Dermis blood vessel endothelial cell (primary cell): Measurements from ENCODE around the gene NBPF3. TPM values are rescaled to one million over a fixed set of nuclear protein-coding genes. Genes with fewer than 3 reads are reported as not detected.

Experiments used
- DNase-seq: peaks from one replicate; pipeline ENCODE4 v3.0.0; 2010
- total RNA-seq: library from RNA; depleted of rRNA; stranded (reverse); fragments of >200 nt; gene quantifications from 2 replicates; pipeline ENCODE4 v1.2.3, GENCODE V29; 2014

The NBPF3 gene
- total RNA-seq, 1 donor from 2014 or later = 1.4 TPM

DNA sequence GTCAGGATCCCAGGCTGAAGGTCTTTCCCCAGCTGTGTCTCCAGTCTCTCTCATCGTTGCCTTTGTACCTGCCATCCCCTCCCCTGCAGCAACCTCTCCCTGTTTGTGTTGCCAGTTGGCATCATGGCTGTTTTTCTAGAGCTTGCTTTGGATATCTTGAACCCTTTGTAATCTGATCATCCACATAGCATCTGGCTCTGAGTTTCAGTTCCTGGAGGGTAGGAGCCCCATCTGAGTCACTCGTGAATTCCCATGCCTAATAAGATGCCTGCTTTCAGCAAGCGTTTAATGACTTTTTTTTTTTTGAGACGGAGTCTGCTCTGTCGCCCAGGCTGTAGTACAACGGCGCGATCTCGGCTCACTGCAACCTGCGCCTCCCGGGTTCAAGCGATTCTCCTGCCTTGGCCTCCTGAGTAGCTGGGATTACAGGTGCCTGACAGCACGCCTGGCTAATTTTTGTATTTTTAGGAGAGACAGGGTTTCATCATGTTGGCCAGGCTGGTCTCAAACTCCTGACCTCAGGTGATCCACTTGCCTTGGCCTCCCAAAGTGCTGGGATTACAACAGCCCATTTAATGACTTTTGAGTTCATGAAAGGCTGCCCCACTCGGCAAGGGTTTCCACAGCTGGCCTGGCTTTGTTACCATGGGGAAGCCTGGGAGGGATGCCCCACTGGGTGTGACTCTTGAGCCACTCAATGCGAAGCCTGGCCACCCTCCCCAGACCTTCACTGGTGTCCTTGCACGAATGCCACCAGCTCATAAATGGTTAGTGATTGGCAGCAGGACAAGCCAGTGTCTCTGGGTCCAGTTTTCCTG, 81.2 kb downstream of the NBPF3 start:
- no peak for DNase-seq

DNA sequence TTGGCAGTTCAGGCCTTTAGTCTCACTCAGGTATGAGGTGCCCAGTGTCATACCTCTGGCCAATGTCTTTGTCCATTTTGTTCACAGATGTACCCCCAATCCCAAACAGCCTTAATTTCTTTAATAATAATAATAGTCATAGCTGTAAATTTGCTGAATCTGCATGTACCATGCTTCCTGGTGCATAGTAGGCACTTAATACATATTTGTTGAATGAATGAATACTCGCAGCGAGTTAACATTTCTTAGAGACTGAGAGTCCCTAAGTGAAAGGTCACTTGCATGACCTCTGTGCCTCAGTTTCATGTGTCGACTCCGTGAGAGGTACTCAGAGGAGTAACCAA, 81.8 kb downstream of the NBPF3 start:
- no peak for DNase-seq

DNA sequence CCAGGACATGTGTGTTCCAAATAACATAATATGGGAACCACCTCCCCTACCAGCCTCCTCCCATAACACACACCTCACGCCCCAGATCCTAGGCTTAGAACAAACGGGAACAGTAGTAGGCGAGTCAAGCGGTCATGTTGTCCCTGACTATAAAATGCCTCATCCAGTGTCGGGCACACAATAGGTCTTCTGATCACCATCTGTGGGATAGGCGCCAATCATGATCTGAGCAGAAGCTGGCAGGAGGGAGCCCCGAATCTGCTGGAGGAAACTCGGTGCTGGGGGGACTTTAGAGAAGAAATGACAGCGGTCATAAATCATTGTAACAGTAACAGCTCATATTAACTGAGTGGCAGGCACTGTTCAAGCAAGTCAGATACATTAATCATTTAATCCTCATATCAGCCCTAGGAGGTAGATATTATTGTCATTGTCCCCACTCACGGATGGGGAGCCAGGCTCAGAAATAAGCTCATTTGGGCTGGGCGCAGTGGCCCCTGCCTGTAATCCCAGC, 82.6 kb downstream of the NBPF3 start:
- DNase-seq = no peak

DNA sequence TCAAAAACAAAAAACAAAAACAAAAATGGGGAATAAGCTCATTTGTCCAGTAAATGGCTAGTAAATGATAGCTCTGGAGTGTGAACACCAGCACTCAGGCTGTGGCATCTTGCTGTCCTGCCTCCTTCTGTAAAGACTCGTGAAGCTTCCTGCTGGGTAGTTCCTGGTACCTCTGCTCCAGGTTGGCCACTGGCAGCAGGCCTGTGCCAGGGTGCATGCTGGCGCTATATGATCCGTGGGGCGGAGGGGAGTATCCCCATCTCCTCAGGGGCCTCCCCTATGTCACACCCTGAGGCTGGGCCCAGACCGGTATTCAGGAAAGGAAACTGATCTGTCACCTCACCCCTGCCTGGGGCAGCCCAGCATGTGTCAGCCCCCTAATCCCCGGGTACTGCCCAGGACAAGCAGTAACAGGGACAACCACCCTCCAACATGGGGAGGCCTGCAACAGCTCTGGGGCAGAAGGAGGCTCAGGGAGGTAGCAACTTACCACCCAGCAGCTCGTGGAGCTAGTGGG, 83.4 kb downstream of the NBPF3 start:
- no peak for DNase-seq

DNA sequence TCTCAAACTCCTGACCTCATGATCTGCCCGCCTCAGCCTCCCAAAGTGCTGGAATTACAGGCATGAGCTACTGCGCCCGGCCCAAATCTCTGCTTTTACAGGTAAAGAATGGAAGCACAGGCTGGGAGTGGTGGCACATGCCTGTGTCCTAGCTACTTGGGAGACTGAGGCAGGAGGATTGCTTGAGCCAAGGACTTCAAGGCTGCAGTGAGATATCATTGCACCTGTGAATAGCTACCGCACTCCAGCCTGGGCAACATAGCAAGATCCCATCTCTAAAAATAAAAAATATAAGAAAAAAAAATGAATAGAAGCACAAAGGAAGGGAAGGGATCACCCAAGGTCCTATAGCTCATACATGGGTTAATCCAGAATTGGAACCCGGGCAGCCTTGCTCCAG, 84.3 kb downstream of the NBPF3 start:
- DNase-seq = no peak

DNA sequence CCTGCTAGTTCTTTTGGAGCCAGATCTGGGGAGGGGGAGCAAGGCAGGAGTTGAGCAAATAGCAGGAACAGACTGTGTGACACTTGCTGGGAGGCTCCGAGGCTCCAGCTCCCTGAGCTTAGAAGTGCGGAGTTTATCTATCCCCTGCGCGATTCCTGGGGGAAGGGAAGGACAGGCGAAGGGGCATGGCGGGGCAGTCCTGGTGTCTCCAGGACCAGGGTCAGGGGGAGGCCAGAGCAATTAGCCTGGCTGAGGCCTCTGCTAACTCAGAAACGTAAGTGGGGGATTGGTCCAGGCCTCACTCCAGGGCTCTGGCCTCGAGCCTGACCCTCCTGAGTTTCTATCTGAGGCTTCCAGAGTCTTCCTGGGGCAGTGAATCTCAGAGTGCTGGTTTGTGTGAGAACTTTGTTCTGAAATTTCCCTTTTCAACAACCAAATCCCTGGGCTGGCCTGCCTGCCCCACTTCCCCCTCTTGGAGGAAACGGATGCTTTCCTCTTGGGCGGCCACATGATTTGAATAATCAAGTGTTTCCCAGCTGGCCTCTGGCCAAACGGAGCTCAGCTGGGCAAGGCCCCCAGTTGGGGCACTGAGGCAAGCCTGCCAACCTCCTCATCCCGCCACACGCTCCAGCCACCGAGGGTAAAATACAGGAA, 84.9 kb downstream of the NBPF3 start:
- DNase-seq = no peak

DNA sequence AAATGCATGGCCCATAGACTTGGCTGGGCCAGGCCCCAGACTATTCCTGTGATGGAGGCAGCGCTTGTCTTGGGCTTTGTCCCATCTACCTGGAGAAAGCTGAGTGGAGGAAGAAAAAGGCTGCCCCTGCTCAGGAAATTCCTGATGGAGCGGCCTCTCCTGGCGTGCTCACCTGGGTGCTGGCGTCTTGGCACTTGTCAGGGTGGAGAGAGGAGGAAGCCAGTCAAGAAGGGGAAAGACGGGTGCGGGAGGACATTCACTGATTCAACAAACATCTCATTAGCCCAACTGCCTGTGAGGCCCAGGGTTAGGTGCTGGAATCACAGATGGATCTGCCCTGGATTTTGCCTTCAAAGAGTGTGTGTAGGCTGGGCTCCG, 85.4 kb downstream of the NBPF3 start:
- no peak for DNase-seq

DNA sequence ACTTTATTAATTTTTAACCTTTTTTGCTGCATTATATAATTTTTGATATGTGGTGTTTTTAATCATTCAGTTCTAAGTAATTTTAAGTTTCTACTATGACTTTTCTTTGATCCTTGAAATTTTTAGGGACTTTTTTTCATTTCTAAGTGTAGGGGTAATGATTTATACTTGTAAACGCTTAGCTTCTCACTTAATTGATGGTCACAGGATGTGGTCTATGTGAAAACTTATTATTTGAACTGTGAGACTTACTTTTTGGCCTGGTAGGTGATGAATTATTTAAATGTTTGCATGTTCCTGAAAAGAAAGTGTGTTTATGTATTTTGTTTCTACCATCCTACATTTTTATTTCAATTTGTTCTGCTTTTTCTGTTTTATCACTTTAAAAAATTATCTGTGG, 86.5 kb downstream of the NBPF3 start:
- no peak for DNase-seq

DNA sequence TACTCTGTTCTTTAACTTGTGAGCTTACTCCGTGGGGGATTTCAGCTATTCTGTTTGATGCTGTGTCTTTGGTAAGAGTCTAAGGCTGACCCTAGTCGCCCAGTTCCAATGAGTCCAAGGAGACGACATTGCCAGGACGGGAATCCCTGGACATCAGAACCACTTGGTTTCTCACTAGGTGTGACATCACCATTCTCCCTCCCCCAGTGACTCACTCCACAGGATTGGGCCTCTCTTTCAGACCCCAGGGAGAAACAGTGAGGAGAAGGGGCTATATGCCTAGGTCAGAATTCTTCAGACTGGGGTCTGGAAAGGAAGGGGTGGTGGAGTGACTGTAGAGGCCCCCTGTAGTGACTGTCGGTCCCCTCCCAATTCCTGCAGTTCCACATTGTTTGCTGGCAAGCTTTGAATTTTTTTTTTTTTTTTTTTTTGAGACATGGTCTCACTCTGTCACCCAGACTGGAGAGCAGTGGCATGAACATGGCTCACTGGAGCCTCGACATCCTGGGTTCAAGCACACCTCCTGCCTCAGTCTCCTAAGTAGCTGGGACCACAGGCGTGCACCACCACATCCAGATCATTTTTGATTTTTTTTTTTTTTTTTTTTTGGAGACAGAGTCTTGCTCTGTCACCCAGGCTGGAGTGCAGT, 90.6 kb downstream of the NBPF3 start:
- DNase-seq = no peak

DNA sequence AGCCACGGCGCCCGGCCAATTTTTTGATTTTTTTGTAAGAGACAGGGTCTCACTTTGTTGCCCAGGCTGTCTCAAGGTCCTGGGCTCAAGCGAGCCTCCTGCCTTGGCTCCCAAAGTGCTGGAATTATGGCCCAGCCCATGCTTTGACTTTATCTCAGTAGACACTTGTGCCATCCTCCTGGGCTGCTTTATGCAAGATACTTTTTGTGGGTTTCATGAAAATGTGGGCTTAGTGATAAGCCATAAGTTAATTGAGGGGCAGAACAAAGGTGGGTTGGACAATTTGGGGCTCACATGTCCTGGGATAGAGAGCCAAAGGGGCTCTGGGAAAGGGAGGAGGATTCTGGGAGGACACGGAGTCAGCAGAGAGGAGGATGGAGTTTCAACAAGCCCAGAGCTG, 91.3 kb downstream of the NBPF3 start:
- DNase-seq = no peak

DNA sequence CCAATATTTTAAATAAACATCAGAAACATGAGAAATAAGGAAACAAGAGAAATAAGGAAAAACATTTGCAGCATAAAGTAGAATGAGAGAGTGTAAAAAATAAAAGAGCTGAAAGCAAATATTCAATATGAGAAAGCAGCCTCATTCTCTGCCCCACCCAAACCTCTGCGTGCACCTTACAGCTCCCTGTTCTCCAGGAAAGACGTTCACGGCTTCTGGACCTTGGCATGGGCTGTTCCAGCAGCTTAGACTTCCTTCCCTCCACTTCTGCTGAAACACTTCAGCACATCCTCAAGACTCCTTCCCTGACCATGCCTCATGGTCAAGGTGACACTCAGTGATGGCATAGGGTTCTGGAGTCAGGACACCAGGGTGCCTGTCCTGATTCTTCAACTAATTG, 92.6 kb downstream of the NBPF3 start:
- DNase-seq = no peak

DNA sequence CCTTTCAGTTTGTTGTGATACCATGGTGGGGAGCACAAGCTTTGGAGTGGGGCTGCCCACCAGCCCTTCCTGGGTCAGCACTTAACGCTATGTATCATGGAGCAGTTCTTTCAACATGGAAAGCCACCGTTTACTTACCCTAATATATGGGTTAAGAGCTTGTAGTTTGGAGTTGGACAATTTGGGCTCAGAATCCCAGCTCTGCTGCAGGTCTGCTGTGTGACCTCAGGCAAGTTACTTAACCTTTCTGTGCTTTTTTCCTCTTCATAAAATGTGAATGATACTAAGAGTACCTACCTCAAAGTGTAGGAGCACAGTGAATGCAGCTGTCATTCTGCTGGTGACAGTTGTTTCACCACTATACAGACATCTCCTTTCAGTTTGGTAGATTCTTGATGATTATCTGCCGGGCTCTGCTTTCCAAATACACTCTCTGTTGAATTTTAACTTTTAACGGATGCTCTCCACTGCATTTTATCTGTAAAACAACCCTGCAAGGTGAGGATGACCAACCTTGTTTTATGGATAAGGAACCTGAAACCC, 93.1 kb downstream of the NBPF3 start:
- no peak for DNase-seq

DNA sequence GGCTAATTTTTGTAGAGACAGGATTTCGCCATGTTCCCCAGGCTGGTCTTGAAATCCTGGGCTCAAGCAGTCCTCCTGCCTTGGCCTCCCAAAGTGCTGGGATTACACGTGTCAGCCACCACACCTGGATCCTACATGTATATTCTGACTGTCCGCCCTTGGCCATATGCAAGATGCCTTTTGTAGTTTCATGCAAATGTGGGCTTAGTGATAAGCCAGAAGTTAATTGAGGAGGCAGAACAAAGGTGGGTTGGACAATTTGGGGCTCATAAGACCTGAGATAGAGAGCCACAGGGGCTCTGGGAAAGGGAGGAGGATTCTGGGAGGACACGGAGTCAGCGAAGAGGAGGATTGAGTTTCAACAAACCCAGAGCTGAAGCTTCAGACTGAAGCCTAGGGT, 94.2 kb downstream of the NBPF3 start:
- DNase-seq = no peak

Other genes starting within 250 kb of the NBPF3 start
- gene ECE1, start 149.7 kb upstream of the NBPF3 start, total RNA-seq = 223 and 442 TPM in 2 replicates
- 0.19 and 0.34 TPM in 2 replicates for gene ALPL, start 69.3 kb downstream of the NBPF3 start, total RNA-seq
- gene RAP1GAP, start 229.2 kb downstream of the NBPF3 start, total RNA-seq = under 0.01 and 0.05 TPM in 2 replicates